Measurements from ENCODE around the gene SMYD3. TPM values are rescaled to one million over a fixed set of nuclear protein-coding genes. Genes with fewer than 3 reads are reported as not detected.

Gene SMYD3
- total RNA-seq, 1 donor from 2014 or later, result 34.9 TPM

- Mint-ChIP-seq H3K27ac (no peak overlapping the region), H3K9me3 (peaks cover 10% of the 10 kb centered on the region), H3K4me3 (no peak overlapping the region), H3K4me1 (peaks cover 21% of the 10 kb centered on the region), H3K27me3 (ENCODE audit: low read depth) (no peaks in the 10 kb centered on the region), H3K36me3 (no peaks in the 10 kb centered on the region)
- DNase-seq (ENCODE audit: low spot score in 2 of 2, unreplicated experiment in 2 of 2), result no peak
- TF ChIP-seq CTCF (IDR thresholded peaks at IDR 0.05; ENCODE audit: unreplicated experiment), result no peak
These were observed 414.9 kb downstream of the SMYD3 start for GRCh38 chr1:246092136-246092535.

DNA sequence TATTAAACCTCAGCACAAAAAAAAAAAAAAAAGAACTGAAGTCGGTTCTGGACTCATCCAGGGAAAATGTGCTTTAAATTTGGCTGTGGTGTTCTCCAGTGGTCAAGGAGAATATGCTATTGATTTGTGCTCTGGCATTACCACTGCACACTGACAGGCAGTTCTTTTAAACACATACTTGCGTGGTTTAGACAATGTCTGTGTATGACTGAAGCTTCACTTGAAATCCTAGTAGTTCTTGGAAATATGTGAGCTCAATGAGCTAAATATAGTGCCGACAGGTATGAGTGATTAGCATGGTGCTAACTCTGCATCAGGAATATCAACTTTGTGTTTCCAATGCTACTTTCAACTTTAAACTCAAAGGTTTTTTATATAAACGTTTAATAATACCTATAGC is 415.6 kb downstream of the SMYD3 start:
- no peak for DNase-seq (ENCODE audit: low spot score in 2 of 2, unreplicated experiment in 2 of 2)
- H3K9me3 Mint-ChIP-seq, result peaks cover 14% of the 10 kb centered on the region
- peaks cover 21% of the 10 kb centered on the region for H3K4me1 Mint-ChIP-seq
- H3K4me3 Mint-ChIP-seq, result no peak overlapping the region
- no peak for TF ChIP-seq CTCF (IDR thresholded peaks at IDR 0.05; ENCODE audit: unreplicated experiment)
- no peaks in the 10 kb centered on the region for H3K36me3 Mint-ChIP-seq
- no peak overlapping the region for H3K27ac Mint-ChIP-seq
- H3K27me3 Mint-ChIP-seq (ENCODE audit: low read depth), result no peaks in the 10 kb centered on the region

DNA sequence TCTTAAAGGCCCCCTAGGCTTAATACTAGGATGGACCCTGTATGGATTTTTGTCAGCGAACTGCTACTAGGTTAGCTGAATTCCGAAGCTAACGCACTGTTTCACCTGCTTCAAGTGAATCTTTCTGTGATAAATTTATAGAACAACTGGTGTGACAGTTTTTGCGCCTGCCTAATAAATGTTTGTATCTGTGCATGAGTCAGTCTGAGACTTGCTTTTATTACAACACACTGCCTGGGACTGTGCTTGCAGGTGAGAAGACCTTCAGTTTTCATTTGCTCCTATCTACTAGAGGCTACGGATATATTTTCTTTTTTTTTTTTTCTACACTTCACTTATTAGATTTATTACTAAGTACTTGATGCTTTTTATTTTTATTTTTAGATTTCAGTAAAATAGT is 420.9 kb downstream of the SMYD3 start:
- Mint-ChIP-seq H3K27ac (no peak overlapping the region), H3K4me3 (no peak overlapping the region), H3K36me3 (peaks cover 3% of the 10 kb centered on the region), H3K4me1 (peaks cover 7% of the 10 kb centered on the region), H3K27me3 (ENCODE audit: low read depth) (no peaks in the 10 kb centered on the region), H3K9me3 (peaks cover 15% of the 10 kb centered on the region)
- DNase-seq (ENCODE audit: low spot score in 2 of 2, unreplicated experiment in 2 of 2), result no peak
- no peak for TF ChIP-seq CTCF (IDR thresholded peaks at IDR 0.05; ENCODE audit: unreplicated experiment)

GRCh38 chr1:246083416-246083815 is 423.7 kb downstream of the SMYD3 start:
- H3K27me3 Mint-ChIP-seq (ENCODE audit: low read depth), result no peaks in the 10 kb centered on the region
- peaks cover 21% of the 10 kb centered on the region for H3K9me3 Mint-ChIP-seq
- peak overlapping the region; percentile 78 for H3K27ac Mint-ChIP-seq
- TF ChIP-seq CTCF (IDR thresholded peaks at IDR 0.05; ENCODE audit: unreplicated experiment), result no peak
- H3K4me3 Mint-ChIP-seq, result peak overlapping the region; percentile 29
- H3K36me3 Mint-ChIP-seq, result peaks cover 7% of the 10 kb centered on the region
- no peak for DNase-seq (ENCODE audit: low spot score in 2 of 2, unreplicated experiment in 2 of 2)
- H3K4me1 Mint-ChIP-seq, result peaks cover 7% of the 10 kb centered on the region

DNA sequence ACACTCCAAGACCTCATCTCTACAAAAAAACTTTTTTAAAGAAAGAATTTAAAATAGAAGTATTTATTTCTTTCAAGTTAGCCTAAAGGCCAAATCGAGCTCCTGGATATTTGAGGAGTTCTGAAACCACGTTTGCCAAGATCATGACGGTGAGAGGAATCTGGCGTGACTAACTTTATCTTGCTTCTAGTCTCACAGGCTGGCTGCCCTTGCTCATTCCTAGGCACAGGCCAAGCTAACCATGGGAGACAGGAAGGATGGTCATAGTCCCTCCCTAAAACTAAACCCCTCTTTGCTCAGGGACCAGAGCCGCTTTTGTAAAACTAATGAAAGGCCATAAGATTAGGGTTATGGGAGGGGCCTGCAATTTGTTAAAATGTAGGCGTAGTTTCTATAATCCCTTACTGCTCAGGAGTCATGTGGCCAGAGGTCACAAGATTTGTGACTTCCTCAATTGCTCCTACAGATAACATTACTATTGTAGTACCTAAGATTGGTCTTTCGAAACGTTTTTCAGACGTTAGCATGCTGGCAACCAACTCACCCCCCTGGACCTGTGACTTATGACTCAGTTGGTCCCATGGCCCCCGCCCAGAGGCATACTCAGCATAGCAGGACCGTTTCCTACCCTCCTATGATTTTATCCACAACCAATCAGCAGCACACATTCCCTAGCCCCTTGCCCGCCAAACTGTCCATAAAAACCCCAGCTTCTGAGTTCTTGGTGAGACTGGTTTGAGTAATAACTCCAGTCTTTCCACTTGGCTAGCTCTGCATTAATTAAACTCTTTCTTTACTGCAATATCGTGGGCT is 425.0 kb downstream of the SMYD3 start:
- H3K4me1 Mint-ChIP-seq, result peaks cover 11% of the 10 kb centered on the region
- H3K4me3 Mint-ChIP-seq, result no peak overlapping the region
- DNase-seq (ENCODE audit: low spot score in 2 of 2, unreplicated experiment in 2 of 2), result no peak
- H3K27me3 Mint-ChIP-seq (ENCODE audit: low read depth), result no peaks in the 10 kb centered on the region
- no peak for TF ChIP-seq CTCF (IDR thresholded peaks at IDR 0.05; ENCODE audit: unreplicated experiment)
- no peak overlapping the region for H3K27ac Mint-ChIP-seq
- H3K9me3 Mint-ChIP-seq, result peaks cover 19% of the 10 kb centered on the region
- H3K36me3 Mint-ChIP-seq, result peaks cover 7% of the 10 kb centered on the region

Data from mesothelial cell of epicardium (in vitro differentiated cells).